ENCODE measurements around the gene CCDC126.

- TF ChIP-seq, protein P1, sequence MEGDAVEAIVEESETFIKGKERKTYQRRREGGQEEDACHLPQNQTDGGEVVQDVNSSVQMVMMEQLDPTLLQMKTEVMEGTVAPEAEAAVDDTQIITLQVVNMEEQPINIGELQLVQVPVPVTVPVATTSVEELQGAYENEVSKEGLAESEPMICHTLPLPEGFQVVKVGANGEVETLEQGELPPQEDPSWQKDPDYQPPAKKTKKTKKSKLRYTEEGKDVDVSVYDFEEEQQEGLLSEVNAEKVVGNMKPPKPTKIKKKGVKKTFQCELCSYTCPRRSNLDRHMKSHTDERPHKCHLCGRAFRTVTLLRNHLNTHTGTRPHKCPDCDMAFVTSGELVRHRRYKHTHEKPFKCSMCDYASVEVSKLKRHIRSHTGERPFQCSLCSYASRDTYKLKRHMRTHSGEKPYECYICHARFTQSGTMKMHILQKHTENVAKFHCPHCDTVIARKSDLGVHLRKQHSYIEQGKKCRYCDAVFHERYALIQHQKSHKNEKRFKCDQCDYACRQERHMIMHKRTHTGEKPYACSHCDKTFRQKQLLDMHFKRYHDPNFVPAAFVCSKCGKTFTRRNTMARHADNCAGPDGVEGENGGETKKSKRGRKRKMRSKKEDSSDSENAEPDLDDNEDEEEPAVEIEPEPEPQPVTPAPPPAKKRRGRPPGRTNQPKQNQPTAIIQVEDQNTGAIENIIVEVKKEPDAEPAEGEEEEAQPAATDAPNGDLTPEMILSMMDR (IDR thresholded peaks at IDR 0.05), result no peak
- TF ChIP-seq POLR2AphosphoS5 (IDR thresholded peaks at IDR 0.05) (no peak), POLR2A (IDR thresholded peaks at IDR 0.05) (no peak)
These were observed 94.1 kb downstream of the CCDC126 start for GRCh38 chr7:23691320-23691719.
